MM.1S (cell line): ENCODE measurements around the gene PUS10.

Source experiments
- DNase-seq: peaks from one replicate; pipeline ENCODE4 v3.0.0-alpha.2; 2015
- H2AFZ ChIP-seq: fragments of 300-600 bp; sonication (generic); 2 replicates; pipeline ENCODE4 v1.6.0; 2016; ENCODE audit warnings: antibody characterized with exemption, low read length
- H3F3A ChIP-seq: fragments of 300-600 bp; sonication (generic); 2 replicates; pipeline ENCODE4 v1.6.1; 2016; ENCODE audit warnings: mild to moderate bottlenecking, antibody characterized with exemption, low read length, moderate library complexity, mixed read lengths; ENCODE audit not compliant: insufficient read depth
- H3K27ac ChIP-seq: fragments of 300-600 bp; sonication (generic); 2 replicates; pipeline ENCODE4 v1.5.1; 2016; ENCODE audit warnings: mild to moderate bottlenecking, low read length
- H3K27me3 ChIP-seq: fragments of 300-600 bp; sonication (generic); replicated peaks from 2 replicates; pipeline ENCODE4 v1.6.0; 2016; ENCODE audit warnings: low read length; ENCODE audit not compliant: insufficient read depth
- H3K36me3 ChIP-seq: fragments of 300-600 bp; sonication (generic); replicated peaks from 2 replicates; pipeline ENCODE4 v1.6.1; 2016; ENCODE audit warnings: mild to moderate bottlenecking, low read length, mixed read lengths; ENCODE audit not compliant: insufficient read depth
- H3K4me1 ChIP-seq: fragments of 300-600 bp; sonication (generic); 2 replicates; pipeline ENCODE4 v1.6.1; 2016; ENCODE audit warnings: low read length, mixed read lengths
- H3K4me2 ChIP-seq: fragments of 300-600 bp; sonication (generic); 2 replicates; pipeline ENCODE4 v1.6.0; 2016; ENCODE audit warnings: low read depth, low read length
- H3K4me3 ChIP-seq: fragments of 300-600 bp; sonication (generic); 2 replicates; pipeline ENCODE4 v1.5.1; 2016; ENCODE audit warnings: low read length, mixed read lengths
- H3K79me2 ChIP-seq: fragments of 300-600 bp; sonication (generic); 2 replicates; pipeline ENCODE4 v1.6.1; 2016; ENCODE audit warnings: mixed run types, low read length, mixed read lengths
- H3K9ac ChIP-seq: fragments of 300-600 bp; sonication (generic); 2 replicates; pipeline ENCODE4 v1.6.1; 2016; ENCODE audit warnings: low read length, mixed read lengths
- H3K9me2 ChIP-seq: fragments of 300-600 bp; sonication (generic); replicated peaks from 2 replicates; pipeline ENCODE4 v1.6.1; 2016; ENCODE audit warnings: mild to moderate bottlenecking, low read length, mixed read lengths; ENCODE audit not compliant: insufficient read depth
- H3K9me3 ChIP-seq: fragments of 300-600 bp; sonication (generic); replicated peaks from 2 replicates; pipeline ENCODE4 v1.6.1; 2016; ENCODE audit warnings: mild to moderate bottlenecking, low read length, mixed read lengths; ENCODE audit not compliant: insufficient read depth
- H4K20me1 ChIP-seq: fragments of 300-600 bp; sonication (generic); 2 replicates; pipeline ENCODE4 v1.6.1; 2016; ENCODE audit warnings: mild to moderate bottlenecking, low read length, moderate library complexity, mixed read lengths; ENCODE audit not compliant: insufficient read depth
- EZH2 ChIP-seq: fragments of 300-600 bp; sonication (generic); optimal IDR thresholded peaks from 2 replicates; pipeline ENCODE3; 2017; ENCODE audit warnings: low read depth, mild to moderate bottlenecking, antibody characterized with exemption, low read length, mixed read lengths
- EZH2phosphoT487 ChIP-seq: fragments of 300-600 bp; sonication (generic); IDR thresholded peaks from 2 replicates; pipeline ENCODE4 v1.6.1; 2018; ENCODE audit warnings: antibody characterized with exemption, low read length
- TF ChIP-seq, protein P1 (sequence below): fragments of 300-600 bp; sonication (generic); IDR thresholded peaks from 2 replicates; pipeline ENCODE4 v1.5.1; 2016; ENCODE audit warnings: antibody characterized with exemption, low read length, mixed read lengths

The PUS10 gene

DNA sequence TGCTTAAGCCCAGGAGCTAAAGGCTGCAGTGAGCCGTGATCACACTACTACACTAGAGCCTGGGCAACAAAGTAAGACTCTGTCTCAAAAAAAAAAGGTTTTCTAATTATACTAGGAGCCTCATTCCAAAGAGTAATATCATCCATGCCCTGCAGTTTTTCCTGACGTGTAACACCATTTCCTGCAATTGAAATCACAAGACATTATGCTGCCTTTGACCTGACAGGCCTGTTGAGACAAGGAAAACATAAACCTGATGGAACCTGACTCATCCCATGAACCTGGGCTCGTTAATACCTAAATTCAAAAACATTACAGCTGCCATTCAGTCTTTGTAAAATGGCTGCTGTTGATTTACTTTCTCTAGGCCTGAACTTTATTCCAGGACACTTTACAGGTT is 59.3 kb downstream of the PUS10 start:
- H3K36me3 ChIP-seq, result no peaks in the 10 kb centered on the region
- TF ChIP-seq, protein P1, sequence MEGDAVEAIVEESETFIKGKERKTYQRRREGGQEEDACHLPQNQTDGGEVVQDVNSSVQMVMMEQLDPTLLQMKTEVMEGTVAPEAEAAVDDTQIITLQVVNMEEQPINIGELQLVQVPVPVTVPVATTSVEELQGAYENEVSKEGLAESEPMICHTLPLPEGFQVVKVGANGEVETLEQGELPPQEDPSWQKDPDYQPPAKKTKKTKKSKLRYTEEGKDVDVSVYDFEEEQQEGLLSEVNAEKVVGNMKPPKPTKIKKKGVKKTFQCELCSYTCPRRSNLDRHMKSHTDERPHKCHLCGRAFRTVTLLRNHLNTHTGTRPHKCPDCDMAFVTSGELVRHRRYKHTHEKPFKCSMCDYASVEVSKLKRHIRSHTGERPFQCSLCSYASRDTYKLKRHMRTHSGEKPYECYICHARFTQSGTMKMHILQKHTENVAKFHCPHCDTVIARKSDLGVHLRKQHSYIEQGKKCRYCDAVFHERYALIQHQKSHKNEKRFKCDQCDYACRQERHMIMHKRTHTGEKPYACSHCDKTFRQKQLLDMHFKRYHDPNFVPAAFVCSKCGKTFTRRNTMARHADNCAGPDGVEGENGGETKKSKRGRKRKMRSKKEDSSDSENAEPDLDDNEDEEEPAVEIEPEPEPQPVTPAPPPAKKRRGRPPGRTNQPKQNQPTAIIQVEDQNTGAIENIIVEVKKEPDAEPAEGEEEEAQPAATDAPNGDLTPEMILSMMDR, result no peak
- TF ChIP-seq EZH2 (no peak), EZH2phosphoT487 (no peak)
- H2AFZ ChIP-seq, result no peak overlapping the region
- DNase-seq, result no peak
- H3K79me2 ChIP-seq, result no peaks in the 10 kb centered on the region
- H4K20me1 ChIP-seq, result no peaks in the 10 kb centered on the region
- no peak overlapping the region for H3K27ac ChIP-seq
- no peaks in the 10 kb centered on the region for H3F3A ChIP-seq
- peaks cover 8% of the 10 kb centered on the region for H3K27me3 ChIP-seq
- H3K9me2 ChIP-seq, result no peaks in the 10 kb centered on the region
- H3K4me2 ChIP-seq, result no peak overlapping the region
- H3K9ac ChIP-seq, result no peak overlapping the region
- H3K4me1 ChIP-seq, result no peaks in the 10 kb centered on the region
- no peak overlapping the region for H3K4me3 ChIP-seq
- no peaks in the 10 kb centered on the region for H3K9me3 ChIP-seq

DNA sequence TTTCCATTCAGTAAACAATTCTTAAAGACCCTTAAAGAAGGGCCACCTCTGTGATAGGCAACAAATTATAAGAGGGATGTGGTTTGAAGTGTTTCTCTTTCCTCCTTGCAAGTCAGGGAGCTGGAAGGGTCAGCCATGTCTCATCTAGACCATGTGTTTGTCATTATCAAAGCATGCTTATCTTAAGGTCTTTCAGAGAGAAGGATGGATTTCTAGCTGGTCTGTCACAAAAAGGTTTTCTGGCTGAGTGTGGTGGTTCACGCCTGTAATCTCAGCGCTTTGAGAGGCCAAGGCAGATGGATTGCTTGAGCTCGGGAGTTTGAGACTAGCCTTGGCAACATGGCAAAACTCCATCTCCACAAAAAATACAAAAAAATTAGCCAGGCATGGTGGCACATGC is 59.7 kb downstream of the PUS10 start:
- Histone ChIP-seq H3K4me1 (no peaks in the 10 kb centered on the region), H3F3A (no peaks in the 10 kb centered on the region), H3K9me3 (no peaks in the 10 kb centered on the region), H3K27ac (no peak overlapping the region), H3K9me2 (no peaks in the 10 kb centered on the region), H3K4me3 (no peak overlapping the region), H3K9ac (no peak overlapping the region), H3K4me2 (no peak overlapping the region), H3K36me3 (no peaks in the 10 kb centered on the region), H3K27me3 (0 out of 2 replicates have a peak, but pooled peaks cover 4% of the 10 kb centered on the region), H4K20me1 (no peaks in the 10 kb centered on the region), H2AFZ (no peak overlapping the region), H3K79me2 (no peaks in the 10 kb centered on the region)
- TF ChIP-seq, protein P1, result no peak
- no peak for TF ChIP-seq EZH2
- TF ChIP-seq EZH2phosphoT487, result no peak
- DNase-seq, result no peak

DNA sequence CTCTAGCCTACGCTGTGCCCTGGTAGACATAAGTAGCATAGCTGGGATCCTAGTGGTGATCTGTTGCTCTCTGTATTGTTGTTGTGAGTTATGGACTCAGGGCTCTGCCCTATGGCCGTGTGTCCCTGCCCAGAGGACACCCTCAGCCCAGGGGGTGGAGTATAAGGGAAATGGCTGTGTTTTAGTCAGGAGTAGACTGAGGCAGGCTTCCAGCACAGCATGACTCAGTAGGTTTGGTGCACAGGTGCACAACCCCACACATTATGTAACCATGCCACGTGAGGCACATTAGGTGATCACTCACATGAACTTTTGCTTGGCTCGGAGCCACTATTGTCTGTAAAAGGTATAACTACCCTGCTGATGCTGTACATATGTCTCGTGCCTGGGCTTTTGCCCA is 60.4 kb downstream of the PUS10 start:
- H3K9me2 ChIP-seq, result no peaks in the 10 kb centered on the region
- no peak overlapping the region for H3K4me3 ChIP-seq
- DNase-seq, result no peak
- no peak overlapping the region for H3K4me2 ChIP-seq
- H3K9ac ChIP-seq, result no peak overlapping the region
- no peaks in the 10 kb centered on the region for H3K79me2 ChIP-seq
- no peak overlapping the region for H2AFZ ChIP-seq
- TF ChIP-seq, protein P1, result no peak
- TF ChIP-seq EZH2 (no peak), EZH2phosphoT487 (no peak)
- H3K4me1 ChIP-seq, result no peaks in the 10 kb centered on the region
- no peaks in the 10 kb centered on the region for H3K36me3 ChIP-seq
- no peaks in the 10 kb centered on the region for H3K27me3 ChIP-seq
- no peaks in the 10 kb centered on the region for H3F3A ChIP-seq
- no peak overlapping the region for H3K27ac ChIP-seq
- no peaks in the 10 kb centered on the region for H3K9me3 ChIP-seq
- H4K20me1 ChIP-seq, result no peaks in the 10 kb centered on the region
